ENCODE measurements around the gene PANK2.

GRCh38 chr20:3922983-3923339 is 33.8 kb downstream of the PANK2 start:
- no peak for TF ChIP-seq GATA2 (IDR thresholded peaks at IDR 0.05; ENCODE audit: low read depth, low read length)
- TF ChIP-seq GATA3 (IDR thresholded peaks at IDR 0.05; ENCODE audit: low read depth, low read length) = no peak

All from SH-SY5Y (cell line).